Ishikawa (cell line): ENCODE results near the gene NUTM1.
A peak's percentile ranks its signal among the peaks of the same experiment; 100 is the strongest.

Experiments
- CEBPB ChIP-seq: IDR thresholded peaks from 2 replicates; pipeline ENCODE4 v1.6.1; 2012
- CREB1 ChIP-seq: IDR thresholded peaks from 2 replicates; pipeline ENCODE4 v1.6.1; 2012; ENCODE audit warnings: low read depth
- EGR1 ChIP-seq: IDR thresholded peaks from 2 replicates; pipeline ENCODE4 v1.6.1; 2012
- EP300 ChIP-seq: IDR thresholded peaks from 2 replicates; pipeline ENCODE4 v1.6.1; 2012; ENCODE audit warnings: borderline replicate concordance
- FOXM1 ChIP-seq: IDR thresholded peaks from 2 replicates; pipeline ENCODE4 v1.6.1; 2012; ENCODE audit warnings: low read depth, borderline replicate concordance
- NFIC ChIP-seq: IDR thresholded peaks from 2 replicates; pipeline ENCODE4 v1.6.1; 2012
- RAD21 ChIP-seq: IDR thresholded peaks from 2 replicates; pipeline ENCODE4 v1.6.1; 2012; ENCODE audit warnings: low read depth
- TAF1 ChIP-seq: IDR thresholded peaks from 2 replicates; pipeline ENCODE4 v1.6.1; 2012; ENCODE audit warnings: low read depth, mild to moderate bottlenecking
- TCF12 ChIP-seq: IDR thresholded peaks from 2 replicates; pipeline ENCODE4 v1.6.1; 2012; ENCODE audit warnings: low read depth
- TEAD4 ChIP-seq: IDR thresholded peaks from 2 replicates; pipeline ENCODE4 v1.6.1; 2012
- YY1 ChIP-seq: IDR thresholded peaks from 2 replicates; pipeline ENCODE4 v1.6.1; 2012; ENCODE audit warnings: low read depth
- ZBTB7A ChIP-seq: IDR thresholded peaks from 2 replicates; pipeline ENCODE4 v1.6.1; 2012; ENCODE audit warnings: low read depth
- TF ChIP-seq, protein P1 (sequence below): IDR thresholded peaks from 2 replicates; pipeline ENCODE4 v1.6.1; 2012
- TF ChIP-seq, protein P2 (sequence below): IDR thresholded peaks from 2 replicates; pipeline ENCODE4 v1.6.1; 2012; ENCODE audit warnings: low read depth, mild to moderate bottlenecking
- TF ChIP-seq, protein P3 (sequence below): IDR thresholded peaks from 2 replicates; pipeline ENCODE4 v1.6.1; 2012

The NUTM1 gene

DNA sequence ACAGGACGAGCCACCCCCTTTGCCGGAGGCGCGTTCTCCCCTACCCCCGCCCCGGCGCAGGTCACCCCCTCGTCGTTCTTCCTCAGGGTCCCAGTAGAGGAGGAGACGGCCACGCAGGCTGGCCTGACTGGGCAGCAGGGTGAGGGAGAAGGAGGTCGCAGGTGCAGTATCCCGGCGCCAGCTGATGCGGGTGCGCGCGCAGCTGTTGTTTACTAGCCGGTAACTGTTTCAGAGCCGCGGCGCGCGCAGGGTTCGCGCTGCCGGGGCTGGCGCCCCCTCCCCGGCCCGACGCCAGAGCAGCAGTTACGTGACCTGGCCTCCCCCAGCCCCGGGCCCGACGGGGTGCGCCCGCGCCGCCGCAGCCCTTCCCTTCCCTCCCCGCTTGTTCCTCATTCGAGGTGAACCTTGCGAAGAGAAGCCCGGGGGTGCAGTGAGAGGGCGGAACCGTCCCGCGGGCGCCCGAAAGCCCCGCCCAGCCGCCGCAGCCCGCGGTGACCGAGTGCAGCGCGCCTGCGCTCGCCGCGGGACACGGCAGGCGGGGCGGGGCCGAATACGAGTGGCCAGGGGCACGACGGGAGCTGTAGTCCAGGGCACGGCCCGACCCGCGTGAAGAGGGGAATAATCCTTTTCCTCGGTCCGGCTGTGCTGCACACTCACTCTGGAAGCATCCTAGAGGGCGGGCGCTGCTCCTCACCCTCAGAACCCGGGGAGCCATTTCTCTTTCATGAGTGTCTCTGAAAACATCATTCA lies 5.4 kb upstream of the NUTM1 start, which contains the start of gene SLC12A6:
SLC12A6 (minus strand) TSS at position 225 of the 750 bp plus-strand sequence. CDS start 1,101 bp downstream, outside the sequence.
- peak; percentile 63 for TF ChIP-seq ZBTB7A
- TF ChIP-seq FOXM1, result no peak
- TF ChIP-seq TAF1, result 0 out of 2 replicates have a peak, but pooled peaks have one; percentile 44

DNA sequence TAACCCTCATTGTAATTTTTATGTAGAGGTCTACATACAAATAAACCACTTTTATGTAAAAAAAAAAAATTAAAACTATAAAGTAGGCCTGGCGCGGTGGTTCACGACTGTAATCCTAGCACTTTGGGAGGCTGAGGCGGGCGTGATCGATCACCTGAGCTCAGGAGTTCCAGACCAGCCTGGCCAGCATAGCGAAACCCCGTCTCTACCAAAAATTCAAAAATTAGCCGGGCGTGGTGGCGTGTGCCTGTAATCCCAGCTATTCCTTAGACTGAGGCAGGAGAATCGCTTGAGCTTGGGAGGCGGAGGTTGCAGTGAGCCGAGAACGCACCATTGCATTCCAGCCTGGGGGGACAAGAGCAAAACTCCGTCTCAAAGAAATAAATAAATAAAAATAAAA lies 4.8 kb upstream of the NUTM1 start:
- TF ChIP-seq CREB1, result no peak

DNA sequence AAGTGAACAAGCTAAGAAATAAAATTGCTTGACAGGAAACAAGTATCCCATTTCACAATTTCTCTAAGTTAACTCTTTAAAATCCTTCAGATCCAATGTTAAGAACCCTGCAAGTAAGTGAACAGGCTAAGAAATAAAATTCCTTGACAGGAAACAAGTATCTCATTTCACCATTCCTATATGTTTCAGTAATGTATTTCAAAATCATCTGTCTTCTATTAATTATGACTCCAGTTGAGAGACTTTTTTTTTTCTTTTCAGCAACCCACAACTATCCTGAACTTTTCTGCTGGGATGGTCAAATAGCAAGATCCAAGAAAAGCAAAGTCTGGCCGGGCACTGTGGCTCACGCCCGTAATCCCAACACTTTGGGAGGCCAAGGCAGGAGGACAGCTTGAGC lies 3.2 kb upstream of the NUTM1 start:
- TF ChIP-seq EP300 (no peak), CREB1 (no peak), NFIC (no peak), FOXM1 (no peak), TCF12 (no peak), RAD21 (no peak), TEAD4 (no peak), TAF1 (no peak), YY1 (no peak), ZBTB7A (no peak), CEBPB (no peak), EGR1 (no peak)
- TF ChIP-seq, protein P1, sequence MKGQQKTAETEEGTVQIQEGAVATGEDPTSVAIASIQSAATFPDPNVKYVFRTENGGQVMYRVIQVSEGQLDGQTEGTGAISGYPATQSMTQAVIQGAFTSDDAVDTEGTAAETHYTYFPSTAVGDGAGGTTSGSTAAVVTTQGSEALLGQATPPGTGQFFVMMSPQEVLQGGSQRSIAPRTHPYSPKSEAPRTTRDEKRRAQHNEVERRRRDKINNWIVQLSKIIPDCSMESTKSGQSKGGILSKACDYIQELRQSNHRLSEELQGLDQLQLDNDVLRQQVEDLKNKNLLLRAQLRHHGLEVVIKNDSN, result no peak
- TF ChIP-seq, protein P2, sequence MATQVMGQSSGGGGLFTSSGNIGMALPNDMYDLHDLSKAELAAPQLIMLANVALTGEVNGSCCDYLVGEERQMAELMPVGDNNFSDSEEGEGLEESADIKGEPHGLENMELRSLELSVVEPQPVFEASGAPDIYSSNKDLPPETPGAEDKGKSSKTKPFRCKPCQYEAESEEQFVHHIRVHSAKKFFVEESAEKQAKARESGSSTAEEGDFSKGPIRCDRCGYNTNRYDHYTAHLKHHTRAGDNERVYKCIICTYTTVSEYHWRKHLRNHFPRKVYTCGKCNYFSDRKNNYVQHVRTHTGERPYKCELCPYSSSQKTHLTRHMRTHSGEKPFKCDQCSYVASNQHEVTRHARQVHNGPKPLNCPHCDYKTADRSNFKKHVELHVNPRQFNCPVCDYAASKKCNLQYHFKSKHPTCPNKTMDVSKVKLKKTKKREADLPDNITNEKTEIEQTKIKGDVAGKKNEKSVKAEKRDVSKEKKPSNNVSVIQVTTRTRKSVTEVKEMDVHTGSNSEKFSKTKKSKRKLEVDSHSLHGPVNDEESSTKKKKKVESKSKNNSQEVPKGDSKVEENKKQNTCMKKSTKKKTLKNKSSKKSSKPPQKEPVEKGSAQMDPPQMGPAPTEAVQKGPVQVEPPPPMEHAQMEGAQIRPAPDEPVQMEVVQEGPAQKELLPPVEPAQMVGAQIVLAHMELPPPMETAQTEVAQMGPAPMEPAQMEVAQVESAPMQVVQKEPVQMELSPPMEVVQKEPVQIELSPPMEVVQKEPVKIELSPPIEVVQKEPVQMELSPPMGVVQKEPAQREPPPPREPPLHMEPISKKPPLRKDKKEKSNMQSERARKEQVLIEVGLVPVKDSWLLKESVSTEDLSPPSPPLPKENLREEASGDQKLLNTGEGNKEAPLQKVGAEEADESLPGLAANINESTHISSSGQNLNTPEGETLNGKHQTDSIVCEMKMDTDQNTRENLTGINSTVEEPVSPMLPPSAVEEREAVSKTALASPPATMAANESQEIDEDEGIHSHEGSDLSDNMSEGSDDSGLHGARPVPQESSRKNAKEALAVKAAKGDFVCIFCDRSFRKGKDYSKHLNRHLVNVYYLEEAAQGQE, result no peak
- TF ChIP-seq, protein P3, sequence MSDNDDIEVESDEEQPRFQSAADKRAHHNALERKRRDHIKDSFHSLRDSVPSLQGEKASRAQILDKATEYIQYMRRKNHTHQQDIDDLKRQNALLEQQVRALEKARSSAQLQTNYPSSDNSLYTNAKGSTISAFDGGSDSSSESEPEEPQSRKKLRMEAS, result no peak

DNA sequence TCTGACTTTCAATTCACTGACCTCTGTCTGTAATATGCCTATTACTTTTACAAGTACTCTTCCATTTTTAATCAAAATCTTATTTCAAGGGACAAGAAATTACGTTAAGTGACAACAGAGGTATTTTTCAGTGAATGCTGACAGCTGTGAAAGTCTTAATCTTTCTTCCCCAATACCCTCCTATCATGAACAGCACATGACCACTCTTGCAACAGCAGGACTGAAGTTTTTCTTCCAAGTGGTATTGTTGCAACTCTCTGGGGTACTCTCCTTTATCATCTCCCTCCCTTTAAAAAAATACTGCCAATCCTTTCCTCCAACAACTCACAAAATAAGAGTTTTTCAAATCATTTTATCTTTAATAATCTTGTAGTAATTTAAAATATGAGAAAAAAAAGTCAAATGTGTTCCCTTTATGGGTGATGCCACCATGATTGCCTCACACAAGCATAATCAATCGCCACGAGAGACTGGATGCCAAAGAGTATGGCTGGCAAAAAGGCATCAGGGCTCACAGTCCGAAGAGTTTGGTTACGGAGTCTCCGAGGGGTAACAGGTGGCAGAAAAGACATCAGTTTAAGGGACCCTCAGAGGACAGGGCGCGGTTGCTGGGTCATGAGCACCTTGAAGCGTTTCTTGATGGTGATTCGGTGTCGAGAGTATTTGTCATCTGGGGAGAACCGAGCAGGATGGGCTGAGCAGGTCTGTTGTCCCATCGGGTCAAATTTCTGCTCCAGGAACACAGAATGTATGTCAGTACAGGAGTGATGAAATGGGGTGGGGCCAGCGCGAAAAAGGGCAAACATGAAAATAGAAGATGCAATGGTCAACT lies 1.5 kb upstream of the NUTM1 start:
- TF ChIP-seq CREB1 (no peak), EP300 (no peak), YY1 (no peak), RAD21 (no peak), FOXM1 (no peak), TAF1 (no peak), EGR1 (no peak), TCF12 (no peak)
- TF ChIP-seq, protein P2, result no peak
- TF ChIP-seq, protein P3, result no peak

DNA sequence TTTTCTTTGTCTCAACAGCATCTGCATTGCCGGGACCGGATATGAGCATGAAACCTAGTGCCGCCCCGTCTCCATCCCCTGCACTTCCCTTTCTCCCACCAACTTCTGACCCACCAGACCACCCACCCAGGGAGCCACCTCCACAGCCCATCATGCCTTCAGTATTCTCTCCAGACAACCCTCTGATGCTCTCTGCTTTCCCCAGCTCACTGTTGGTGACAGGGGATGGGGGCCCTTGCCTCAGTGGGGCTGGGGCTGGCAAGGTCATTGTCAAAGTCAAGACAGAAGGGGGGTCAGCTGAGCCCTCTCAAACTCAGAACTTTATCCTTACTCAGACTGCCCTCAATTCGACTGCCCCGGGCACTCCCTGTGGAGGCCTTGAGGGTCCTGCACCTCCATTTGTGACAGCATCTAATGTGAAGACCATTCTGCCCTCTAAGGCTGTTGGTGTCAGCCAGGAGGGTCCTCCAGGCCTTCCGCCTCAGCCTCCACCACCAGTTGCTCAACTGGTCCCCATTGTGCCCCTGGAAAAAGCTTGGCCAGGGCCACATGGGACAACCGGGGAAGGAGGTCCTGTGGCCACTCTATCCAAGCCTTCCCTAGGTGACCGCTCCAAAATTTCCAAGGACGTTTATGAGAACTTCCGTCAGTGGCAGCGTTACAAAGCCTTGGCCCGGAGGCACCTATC lies 5.0 kb downstream of the NUTM1 start:
- no peak for TF ChIP-seq CREB1
- no peak for TF ChIP-seq EP300
- no peak for TF ChIP-seq NFIC
- TF ChIP-seq, protein P3, result no peak
- TF ChIP-seq EGR1, result no peak
- no peak for TF ChIP-seq TCF12
- no peak for TF ChIP-seq RAD21
- no peak for TF ChIP-seq FOXM1
- TF ChIP-seq, protein P2, result no peak
